Glomerular visceral epithelial cell (primary cell): Measurements from ENCODE around the gene LDAF1.
"Not testable (repeated sequence)": the region's sequence is repeated elsewhere in the genome, so short reads cannot be mapped to it uniquely, and the experiment has no call there.

Experiments used
- DNase-seq: peaks from one replicate; pipeline ENCODE4 v3.0.0-alpha.2; 2016; ENCODE audit errors: extremely low spot score

Gene LDAF1

GRCh38 chr16:21195330-21195729 lies 36.9 kb downstream of the LDAF1 start:
- not testable (repeated sequence) for DNase-seq

- no peak for DNase-seq
Measured at GRCh38 chr16:21197112-21197511, 38.6 kb downstream of the LDAF1 start.

DNA sequence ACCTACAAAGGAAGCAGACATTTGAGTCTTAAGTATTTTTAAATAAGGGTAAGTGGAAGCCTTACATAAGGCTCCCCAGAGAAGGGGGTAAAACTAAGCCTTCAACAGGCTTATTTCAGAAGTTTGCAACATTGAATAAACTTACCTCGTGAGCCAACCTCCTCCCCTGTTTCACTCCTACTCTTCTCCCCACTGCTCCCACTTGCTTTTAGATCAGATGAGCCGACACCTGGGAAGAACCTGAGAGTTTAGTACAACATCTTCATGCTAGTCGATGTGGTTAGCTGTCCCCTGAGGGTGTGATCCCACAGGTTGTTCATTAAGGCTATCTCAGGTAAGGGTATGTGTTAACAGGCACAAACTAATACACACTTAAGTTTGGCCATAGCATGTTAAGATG lies 39.1 kb downstream of the LDAF1 start:
- DNase-seq, result no peak

GRCh38 chr16:21199607-21200218 lies 41.2 kb downstream of the LDAF1 start:
- DNase-seq, result no peak

DNA sequence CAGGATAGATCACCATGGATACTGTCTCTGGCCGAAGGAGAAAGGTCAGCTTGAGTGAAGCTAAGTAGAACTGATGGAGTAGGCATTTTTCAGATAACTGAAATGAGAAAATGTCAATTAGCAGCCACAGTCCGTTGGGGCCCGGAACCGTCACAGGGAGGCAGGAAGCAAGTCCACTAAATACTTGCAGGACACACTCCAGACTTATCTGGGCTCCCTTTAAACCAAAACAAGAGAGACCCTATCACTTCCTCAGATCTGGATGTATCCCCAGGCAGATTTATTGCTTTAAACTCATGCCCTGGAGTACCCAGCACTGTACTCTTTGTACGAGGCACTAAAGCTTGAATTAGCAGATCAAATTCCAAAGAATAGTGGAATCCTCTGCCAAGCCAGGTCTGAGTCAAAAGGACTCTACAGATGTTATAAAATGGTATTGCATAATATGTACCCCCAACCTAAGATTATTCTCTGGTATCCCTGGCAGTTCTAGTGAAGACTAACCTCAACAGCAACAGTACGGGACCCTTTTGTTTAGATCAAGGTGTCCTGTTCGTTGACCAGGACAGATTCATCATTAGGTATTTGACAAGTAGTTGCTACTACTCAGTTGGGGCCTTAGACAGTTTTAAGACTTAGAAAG lies 44.8 kb downstream of the LDAF1 start:
- no peak for DNase-seq

DNA sequence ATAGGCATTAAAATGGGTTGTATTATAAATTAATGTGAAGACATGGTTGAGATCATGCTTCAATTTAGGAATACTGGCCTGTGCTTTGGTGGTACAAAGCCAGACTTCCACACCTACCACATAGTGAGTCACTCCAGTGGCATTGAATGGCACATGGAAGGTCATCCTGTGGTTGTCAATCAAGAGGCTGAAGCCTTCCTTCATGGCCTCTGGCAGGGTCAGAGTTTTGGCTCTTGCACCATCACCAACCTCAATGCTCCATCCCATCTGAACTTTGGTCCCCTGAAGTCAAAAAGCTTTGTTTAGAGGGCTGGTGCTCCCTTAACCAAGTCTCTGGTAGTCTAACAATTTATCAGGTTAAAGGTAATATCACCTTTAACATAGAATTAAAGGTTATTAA lies 46.8 kb downstream of the LDAF1 start:
- no peak for DNase-seq

DNA sequence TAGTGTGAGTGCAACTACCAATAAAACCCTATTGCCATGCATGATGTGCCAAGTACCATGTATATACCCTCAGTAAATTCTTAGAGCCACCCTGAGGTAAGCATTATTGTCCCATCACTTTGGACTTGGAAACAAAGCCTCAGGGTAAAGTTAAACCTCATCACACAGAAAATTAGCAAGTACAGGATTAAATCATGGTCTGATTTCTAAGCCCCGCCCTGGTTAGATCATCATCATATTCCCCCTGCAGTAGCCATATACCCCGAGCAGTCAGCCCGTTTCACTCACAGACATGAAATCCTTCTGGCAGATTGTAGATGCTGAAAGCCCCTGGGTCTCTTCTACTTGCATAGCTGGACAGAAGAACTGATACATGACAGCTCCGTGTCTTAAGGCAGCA lies 48.1 kb downstream of the LDAF1 start:
- DNase-seq, result no peak

- no peak for DNase-seq
Measured at GRCh38 chr16:21208446-21209230, 50.2 kb downstream of the LDAF1 start.

- no peak for DNase-seq
Measured at GRCh38 chr16:21211486-21211885, 53.0 kb downstream of the LDAF1 start, which contains the start of gene ZP2. Gene ZP2 (minus strand): TSS chr16:21211574. CDS start chr16:21211547, 27 bp downstream.

DNA sequence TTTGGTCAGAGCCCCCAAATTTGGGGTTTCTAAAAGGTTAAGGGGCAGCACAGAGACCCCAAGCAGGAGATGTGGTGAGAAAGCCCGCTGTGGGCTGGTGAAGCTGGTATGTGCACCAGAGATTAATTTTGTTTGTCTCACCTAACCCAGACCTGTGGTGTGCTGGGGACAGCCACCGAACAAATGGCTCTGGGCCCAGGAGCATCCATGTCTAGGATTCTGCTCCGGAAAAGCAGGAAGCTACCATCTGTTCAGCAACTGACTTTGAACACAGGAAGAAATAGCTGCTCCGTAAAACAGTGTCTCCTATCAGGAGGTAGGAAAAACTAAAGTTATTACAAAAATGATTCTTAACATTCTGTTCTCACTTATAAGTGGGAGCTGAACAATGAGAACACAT lies 55.6 kb downstream of the LDAF1 start:
- DNase-seq, result no peak

GRCh38 chr16:21217121-21217520 lies 58.6 kb downstream of the LDAF1 start:
- no peak for DNase-seq

GRCh38 chr16:21218153-21218552 lies 59.7 kb downstream of the LDAF1 start:
- no peak for DNase-seq

- DNase-seq, result no peak
Measured at GRCh38 chr16:21219551-21219950, 61.1 kb downstream of the LDAF1 start.

DNA sequence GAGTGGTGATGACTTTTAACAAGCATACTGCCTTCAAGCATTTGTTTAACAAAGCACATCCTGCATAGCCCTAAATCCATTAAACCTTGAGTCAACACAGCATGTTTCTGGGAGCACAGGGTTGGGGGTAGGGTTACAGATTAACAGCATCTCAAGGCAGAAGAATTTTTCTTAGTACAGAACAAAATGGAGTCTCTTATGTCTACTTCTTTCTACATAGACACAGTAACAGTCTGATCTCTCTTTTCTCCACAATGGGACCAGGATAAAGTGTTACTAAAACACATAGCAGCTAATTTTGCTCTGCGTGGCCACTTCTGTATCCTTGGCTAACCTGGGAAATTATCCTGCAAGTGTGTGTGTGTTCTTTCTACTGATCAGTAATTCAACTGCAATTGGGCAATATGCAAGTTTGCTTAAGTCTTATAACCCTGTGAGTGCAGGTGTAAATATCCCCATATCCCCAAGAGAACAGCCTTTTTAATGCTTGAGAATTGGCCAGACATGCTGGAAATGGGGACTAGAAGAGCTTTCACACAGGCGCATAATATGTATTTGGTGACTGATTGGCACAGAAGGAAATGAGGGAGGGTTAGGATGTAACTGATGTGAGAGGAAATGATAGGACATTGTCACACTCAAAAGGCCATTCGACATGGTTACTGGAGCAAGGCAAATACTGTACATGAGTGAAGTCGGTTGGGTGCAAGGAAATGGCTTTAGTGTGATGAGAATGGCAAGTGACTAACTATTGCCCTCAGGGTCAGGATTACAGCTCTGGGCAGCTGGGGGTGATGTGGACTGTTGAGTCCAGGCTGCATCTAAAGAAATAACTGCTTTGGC lies 64.2 kb downstream of the LDAF1 start:
- DNase-seq, result no peak

GRCh38 chr16:21223787-21224186 lies 65.3 kb downstream of the LDAF1 start:
- DNase-seq, result no peak

DNA sequence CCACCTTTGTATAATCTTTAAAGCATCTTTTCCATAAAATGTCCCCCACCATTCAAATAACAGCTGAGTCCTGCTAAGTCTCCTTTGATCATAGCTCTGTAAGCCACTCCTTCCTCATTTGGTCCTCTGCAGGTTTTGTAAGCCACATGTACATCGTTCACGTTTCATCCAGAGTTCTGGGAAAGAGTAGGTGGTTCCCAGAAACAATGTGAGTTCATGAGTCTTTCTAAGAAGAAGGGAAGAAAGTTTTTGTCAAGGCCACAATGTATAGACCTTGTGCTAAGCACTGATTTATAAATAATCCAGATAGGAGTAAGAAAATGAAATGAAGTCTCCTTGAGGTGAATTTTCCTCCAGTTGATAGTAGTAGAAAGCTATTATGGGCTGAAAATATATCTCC lies 66.3 kb downstream of the LDAF1 start:
- DNase-seq, result no peak

DNA sequence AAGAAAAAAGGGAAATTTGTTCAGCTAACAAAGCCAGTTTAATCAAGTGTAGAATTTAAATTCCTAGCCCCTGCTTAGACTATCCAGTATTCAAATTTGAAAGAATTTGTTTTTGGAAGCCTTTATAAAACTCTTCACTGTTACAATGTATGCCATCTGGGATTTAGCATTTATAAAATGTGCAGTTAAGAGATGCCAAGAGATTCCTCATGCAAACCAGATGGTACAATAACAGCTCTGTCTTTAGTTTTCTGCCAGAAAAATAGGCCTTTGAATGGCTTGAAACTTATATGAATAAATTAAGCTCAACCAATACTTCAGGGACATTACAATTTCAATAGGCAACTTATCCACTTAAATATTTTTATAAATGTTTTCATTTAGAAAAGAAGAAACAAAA lies 68.3 kb downstream of the LDAF1 start:
- no peak for DNase-seq

DNA sequence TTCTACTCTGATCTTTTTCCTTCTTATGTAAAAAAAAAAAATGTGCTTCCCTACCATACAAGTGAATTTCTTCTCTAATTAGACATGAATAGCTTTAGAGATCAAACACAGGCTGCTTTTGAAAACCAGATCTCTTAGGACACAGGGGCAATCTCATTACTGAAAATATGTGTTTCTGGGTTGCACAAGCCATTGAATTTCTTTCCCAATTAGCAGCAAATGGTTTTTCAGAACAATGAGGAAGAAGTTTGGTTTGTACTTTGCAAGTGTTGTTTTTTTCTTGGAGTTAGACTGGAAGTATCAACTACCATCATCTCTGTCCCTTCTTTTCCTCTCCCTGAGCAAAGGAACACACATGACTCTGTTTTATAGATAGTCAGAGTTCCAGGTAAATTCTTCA lies 69.4 kb downstream of the LDAF1 start:
- DNase-seq, result no peak

DNA sequence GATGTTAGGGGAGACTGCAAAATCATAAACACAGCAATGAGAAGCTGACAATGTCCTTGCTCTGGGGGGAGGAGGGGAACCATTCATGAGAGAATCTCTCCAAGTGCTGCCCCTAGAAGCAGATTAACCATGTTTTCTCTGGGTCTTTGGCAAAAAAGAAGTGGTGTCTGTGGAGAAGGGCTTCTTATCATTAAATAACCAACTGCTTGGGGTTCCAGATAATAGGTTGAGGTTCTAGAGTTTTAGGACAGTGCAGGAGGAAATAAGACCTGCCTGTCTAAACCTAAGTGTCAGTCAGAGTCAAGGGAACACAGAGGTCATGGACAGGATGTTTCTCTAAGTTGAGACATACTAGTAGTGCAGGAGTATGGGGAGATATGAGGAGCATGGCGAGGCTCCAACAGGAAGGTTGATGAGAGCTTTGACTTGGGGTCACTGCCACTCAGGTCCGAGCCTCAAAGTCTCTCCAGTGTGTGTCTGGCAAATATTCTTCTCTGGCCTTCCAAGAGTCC lies 69.9 kb downstream of the LDAF1 start:
- DNase-seq, result no peak
